Measurements from ENCODE around the gene CRYBG1.

Gene CRYBG1

GRCh38 chr6:106324726-106325335, 35.7 kb upstream of the CRYBG1 start:
- TF ChIP-seq CTCF (IDR thresholded peaks at IDR 0.05; ENCODE audit: low read depth, low read length), result no peak
- no peak for DNase-seq (ENCODE audit: extremely low read depth, low read depth)

DNA sequence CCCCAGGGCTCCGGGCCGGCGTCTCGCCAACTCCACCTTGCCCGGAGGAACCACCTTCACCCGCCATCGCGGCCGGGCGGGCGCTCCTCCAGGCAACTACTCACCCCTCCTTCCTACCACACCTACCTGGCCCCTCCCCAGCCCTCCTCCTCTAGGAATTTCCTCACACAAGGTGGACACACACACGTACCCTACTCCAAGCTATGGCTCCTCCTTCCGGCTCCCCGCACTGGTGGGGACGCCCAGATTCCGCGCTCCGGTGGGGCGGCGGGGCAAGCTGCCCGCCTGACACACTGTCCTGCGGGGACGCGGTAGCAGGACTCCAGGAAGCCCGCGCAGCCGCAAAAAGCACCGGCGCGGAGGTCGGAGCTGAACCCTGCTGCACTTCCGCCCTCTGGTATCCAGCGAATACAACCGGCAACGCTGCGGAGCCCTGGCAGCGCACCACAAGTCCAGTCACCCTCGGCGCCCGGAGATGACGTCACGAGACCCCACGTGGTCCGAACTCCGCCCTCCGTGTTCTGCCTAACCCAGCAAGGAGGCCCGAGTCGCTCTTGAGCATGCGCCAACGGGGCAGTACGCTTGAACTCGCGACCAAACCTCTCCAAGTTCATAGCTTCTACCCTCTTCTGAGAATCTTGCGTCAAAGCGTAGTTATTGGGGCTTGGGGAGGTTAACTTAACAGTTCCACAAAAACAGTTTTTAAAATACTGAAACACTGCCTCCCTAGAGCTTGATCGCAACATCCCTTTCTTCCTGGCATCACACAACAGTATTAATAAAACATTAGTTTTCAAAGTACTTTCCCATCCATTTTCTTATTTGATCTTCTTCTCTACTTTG, 35.0 kb upstream of the CRYBG1 start, which contains the start of gene ATG5:
Gene ATG5, minus strand, starts transcription at position 425 of the 843 bp plus-strand sequence. CDS start 9,552 bp downstream, outside the sequence.
- TF ChIP-seq CTCF (IDR thresholded peaks at IDR 0.05; ENCODE audit: low read depth, low read length), result no peak
- peak; percentile 98 for DNase-seq (ENCODE audit: extremely low read depth, low read depth)

DNA sequence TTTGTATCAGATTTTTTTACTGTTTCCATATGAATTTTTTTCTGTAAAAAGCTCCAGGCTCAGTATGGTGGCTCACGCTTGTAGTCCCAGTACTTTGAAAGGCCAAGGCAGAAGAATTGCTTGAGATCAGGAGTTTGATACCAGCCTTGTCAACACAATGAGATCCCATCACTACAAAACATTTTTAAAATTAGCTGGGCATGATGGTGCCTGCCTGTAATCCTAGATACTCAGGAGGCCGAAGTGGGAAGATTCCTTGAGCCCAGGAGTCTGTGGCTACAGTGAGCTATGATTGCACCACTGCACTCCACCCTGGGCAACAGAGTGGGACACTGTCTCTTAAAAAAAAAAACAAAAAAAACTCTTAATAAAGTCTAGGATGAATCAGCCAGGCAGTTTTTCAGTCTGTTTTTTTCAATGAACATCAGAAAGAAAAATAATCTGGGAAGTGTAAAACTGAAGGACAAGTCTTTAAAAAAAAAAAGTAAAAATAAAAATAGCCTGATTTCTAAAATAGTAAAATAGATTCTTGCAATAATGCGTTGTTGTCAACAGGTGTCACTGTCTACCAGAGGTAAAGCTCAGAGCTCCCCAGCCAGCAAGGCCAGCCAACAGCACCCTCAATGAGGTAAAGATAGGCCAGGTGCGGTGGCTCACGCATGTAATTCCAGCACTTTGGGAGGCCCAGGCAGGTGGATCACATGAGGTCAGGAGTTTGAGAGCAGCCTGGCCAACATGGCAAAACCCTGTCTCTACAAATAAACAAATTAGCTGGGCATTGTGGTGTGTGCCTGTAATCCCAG, 25.7 kb upstream of the CRYBG1 start:
- TF ChIP-seq CTCF (IDR thresholded peaks at IDR 0.05; ENCODE audit: low read depth, low read length), result peak; percentile 61
- DNase-seq (ENCODE audit: extremely low read depth, low read depth), result peak; percentile 11

DNA sequence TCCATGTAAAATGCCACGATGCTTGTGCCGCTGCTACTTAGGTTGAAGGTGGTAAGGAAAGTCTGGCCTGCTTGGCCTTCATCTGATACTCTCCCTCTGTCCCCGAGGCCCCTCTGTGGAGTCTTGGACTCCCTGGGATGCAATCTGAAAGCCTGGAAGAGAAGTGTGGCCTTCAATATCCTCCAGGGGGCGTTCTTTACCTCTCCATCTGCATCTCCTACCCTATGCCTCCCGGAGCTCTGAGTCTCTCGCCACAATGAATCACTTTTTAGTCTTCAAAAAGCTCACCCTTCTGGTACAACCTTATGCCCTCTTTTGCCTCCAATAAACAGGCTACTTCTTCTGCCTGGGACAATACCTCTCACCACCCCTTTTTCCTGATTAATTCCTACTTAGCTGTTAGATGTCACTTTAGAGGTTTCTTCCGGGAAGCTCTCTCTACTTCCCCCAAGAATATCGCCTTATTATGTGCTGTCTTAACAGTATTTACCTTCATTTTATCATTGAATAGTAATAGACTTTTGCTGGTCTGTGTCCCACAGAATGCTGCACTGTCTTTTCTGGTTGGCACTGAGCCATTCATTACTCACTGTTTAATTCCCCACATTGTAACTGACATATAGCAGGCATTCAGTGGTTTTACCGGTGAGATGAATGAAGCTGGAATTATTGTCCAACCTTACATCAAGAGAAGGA, 21.0 kb upstream of the CRYBG1 start:
- TF ChIP-seq CTCF (IDR thresholded peaks at IDR 0.05; ENCODE audit: low read depth, low read length), result peak; percentile 84
- peak; percentile 11 for DNase-seq (ENCODE audit: extremely low read depth, low read depth)

GRCh38 chr6:106347219-106347618, 13.3 kb upstream of the CRYBG1 start:
- no peak for DNase-seq (ENCODE audit: extremely low read depth, low read depth)
- TF ChIP-seq CTCF (IDR thresholded peaks at IDR 0.05; ENCODE audit: low read depth, low read length), result no peak

- no peak for DNase-seq (ENCODE audit: extremely low read depth, low read depth)
- TF ChIP-seq CTCF (IDR thresholded peaks at IDR 0.05; ENCODE audit: low read depth, low read length), result no peak
Measured at GRCh38 chr6:106356378-106356777, 4.1 kb upstream of the CRYBG1 start.

Data from AG09319 (cell line).